Ovary (tissue), 9 donors: ENCODE measurements around the gene KCNJ10. TPM values are rescaled to one million over a fixed set of nuclear protein-coding genes. Genes with fewer than 3 reads are reported as not detected.

Experiments used
- DNase-seq, 5 donors: peaks; one replicate each; pipeline ENCODE4 v3.0.0-alpha.2; 2019 to 2020
- H3K27ac ChIP-seq, 2 donors: fragments of 200-600 bp; one replicate each; pipeline versions ENCODE4 v1.5.1 to v1.8.0; 2019 to 2022
- H3K27me3 ChIP-seq: fragments of 200-600 bp; one replicate; pipeline ENCODE4 v1.8.0; 2022
- H3K36me3 ChIP-seq: fragments of 200-600 bp; sonication (generic); one replicate; pipeline ENCODE4 v1.5.1; 2019
- H3K4me1 ChIP-seq: one replicate; pipeline ENCODE4 v1.8.1; 2013; ENCODE audit warnings: mild to moderate bottlenecking, moderate library complexity; ENCODE audit not compliant: insufficient read depth
- H3K4me3 ChIP-seq: fragments of 200-600 bp; sonication (generic); one replicate; pipeline ENCODE4 v1.5.1; 2017
- H3K9me3 ChIP-seq, 2 donors: fragments of 200-600 bp in 1 of 2; sonication (generic) in 1 of 2; one replicate each; pipeline versions ENCODE4 v1.5.1 to v1.8.1; 2013 to 2019; ENCODE audit warnings: mild to moderate bottlenecking in 1 of 2, moderate library complexity in 1 of 2
- EP300 ChIP-seq: sonication (generic); formaldehyde crosslinking; IDR thresholded peaks from one replicate; pipeline ENCODE4 v1.6.1; 2017; ENCODE audit warnings: antibody characterized with exemption
- POLR2A ChIP-seq: fragments of 450-650 bp; IDR thresholded peaks from one replicate; pipeline ENCODE4 v1.6.1; 2017; ENCODE audit warnings: antibody characterized with exemption, mild to moderate bottlenecking, moderate library complexity
- WGBS, 3 donors: extraction: QIAGEN DNeasy Blood & Tissue Kit in 1 of 3; methylation state at CpG; one replicate each; pipeline versions ENCODE4 v1.1.5 to v1.1.7; 2013 to 2017; 5-methylcytosine and 5-hydroxymethylcytosine counted together
- intact Hi-C, 4 donors: fragments of 100-400 bp; cut with DNase I; formaldehyde crosslinking; loops; one replicate each; pipeline versions ENCODE4 v1.11.0 to v1.15.1; 2022 to 2023
- polyA plus RNA-seq, 2 donors: library from polyadenylated mRNA; stranded (reverse); fragments of 200-250 nt in 1 of 2; fragments of 350-450 nt in 1 of 2; fragmentation: Illumina TruSeq in 1 of 2; extraction: RNeasy Lipid Tissue Mini Kit (QIAGEN cat#74804) in 1 of 2; gene quantifications; one replicate each; pipeline ENCODE4 v1.2.3, GENCODE V29; 2013 to 2014
- total RNA-seq, 7 donors: library from RNA; depleted of rRNA in 2 of 7; stranded (reverse); fragments of >200 nt in 2 of 7; fragmentation: NEBNext Ultra II Directional in 3 of 7; extraction: Animal tissue kit (Norgen Biotek cat#: 25700) in 3 of 7; gene quantifications; one replicate each; pipeline versions ENCODE4 v1.1.0 to v1.2.4, GENCODE V29; 2016 to 2023
- TF ChIP-seq, protein P1 (sequence below), 3 donors: fragments of 450-650 bp in 2 of 3; fragments of 200-600 bp in 1 of 3; IDR thresholded peaks; one replicate each; pipeline versions ENCODE4 v1.5.1 to v1.8.0; 2016 to 2022; ENCODE audit warnings: antibody characterized with exemption in 3 of 3, mild to moderate bottlenecking in 1 of 3
- donor health status: DM: no; HTN: no; CAD: no; lungs with moderate emphysema.
- donor health status: DM: no; HTN: no; CAD: no.
- donor health status: Bipolar disorder and iron deficiency.
- donor health status: DM: yes; HTN: yes; CAD: no.
- donor health status: DM: no; HTN: no; CAD: no.
- donor health status: DM: yes; HTN: yes; CAD: no.

KCNJ10 gene
- total and polyA plus RNA-seq, 9 donors = 0.02 to 0.28 (median 0.17) TPM; not detected in 5

- Histone ChIP-seq H3K36me3 (no peaks in the 10 kb centered on the region), H3K9me3 (no peaks in the 10 kb centered on the region), H3K4me3 (no peak overlapping the region), H3K27ac (no peak overlapping the region), H3K27me3 (no peaks in the 10 kb centered on the region), H3K4me1 (no peaks in the 10 kb centered on the region)
- WGBS, 3 donors = 62 to 72% (median 66%) methylated on average over 4 of the region's 4 CpGs
- DNase-seq = no peak
- intact Hi-C loops = loop anchor here in 2 of 4 donors (10.0 kb wide), 2 partner anchors 60 to 840 kb away; partner anchors contain the start of gene IGSF9 (in 1 of the 2)
- TF ChIP-seq, protein P1, sequence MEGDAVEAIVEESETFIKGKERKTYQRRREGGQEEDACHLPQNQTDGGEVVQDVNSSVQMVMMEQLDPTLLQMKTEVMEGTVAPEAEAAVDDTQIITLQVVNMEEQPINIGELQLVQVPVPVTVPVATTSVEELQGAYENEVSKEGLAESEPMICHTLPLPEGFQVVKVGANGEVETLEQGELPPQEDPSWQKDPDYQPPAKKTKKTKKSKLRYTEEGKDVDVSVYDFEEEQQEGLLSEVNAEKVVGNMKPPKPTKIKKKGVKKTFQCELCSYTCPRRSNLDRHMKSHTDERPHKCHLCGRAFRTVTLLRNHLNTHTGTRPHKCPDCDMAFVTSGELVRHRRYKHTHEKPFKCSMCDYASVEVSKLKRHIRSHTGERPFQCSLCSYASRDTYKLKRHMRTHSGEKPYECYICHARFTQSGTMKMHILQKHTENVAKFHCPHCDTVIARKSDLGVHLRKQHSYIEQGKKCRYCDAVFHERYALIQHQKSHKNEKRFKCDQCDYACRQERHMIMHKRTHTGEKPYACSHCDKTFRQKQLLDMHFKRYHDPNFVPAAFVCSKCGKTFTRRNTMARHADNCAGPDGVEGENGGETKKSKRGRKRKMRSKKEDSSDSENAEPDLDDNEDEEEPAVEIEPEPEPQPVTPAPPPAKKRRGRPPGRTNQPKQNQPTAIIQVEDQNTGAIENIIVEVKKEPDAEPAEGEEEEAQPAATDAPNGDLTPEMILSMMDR (IDR thresholded peaks at IDR 0.05) = no peak
- TF ChIP-seq POLR2A = no peak
- no peak for TF ChIP-seq EP300
Measured at GRCh38 chr1:160005070-160005469, 64.9 kb downstream of the KCNJ10 start.

DNA sequence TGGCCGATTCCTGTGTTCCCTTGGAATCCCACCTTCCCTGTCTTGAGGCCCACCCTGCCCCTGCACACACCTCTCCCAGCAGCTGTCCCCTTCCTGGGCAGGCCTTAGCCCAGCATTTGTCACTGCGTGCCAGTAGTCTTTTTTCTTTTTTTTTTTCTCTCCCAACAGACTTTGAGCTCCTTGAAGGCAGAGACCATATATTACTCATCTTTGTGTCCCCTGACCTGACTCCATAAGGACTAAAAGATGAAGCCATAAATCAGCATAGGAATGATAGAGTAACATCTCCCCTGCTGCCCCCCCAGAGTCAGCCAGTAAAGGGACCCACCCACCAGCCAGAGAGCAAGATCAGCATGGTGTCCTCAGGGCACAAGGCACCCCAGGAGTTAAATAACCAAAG is 65.5 kb downstream of the KCNJ10 start:
- Histone ChIP-seq H3K36me3 (no peaks in the 10 kb centered on the region), H3K4me3 (no peak overlapping the region), H3K27me3 (no peaks in the 10 kb centered on the region), H3K9me3 (no peaks in the 10 kb centered on the region), H3K4me1 (no peaks in the 10 kb centered on the region), H3K27ac (no peak overlapping the region)
- intact Hi-C loops = loop anchor here in 2 of 4 donors (5.0 to 10.0 kb wide), 3 partner anchors 52 to 840 kb away; partner anchors contain the start of genes IGSF9 (in 1 of the 2) and SLAMF9 (in 1 of the 2)
- DNase-seq = no peak
- TF ChIP-seq EP300 = no peak
- TF ChIP-seq, protein P1 (IDR thresholded peaks at IDR 0.05) = no peak
- TF ChIP-seq POLR2A = no peak
- WGBS, 3 donors = 63 to 81% (median 71%) methylated on average over 2 of the region's 2 CpGs

- whole genome bisulfite sequencing, 3 donors = 79 to 89% (median 87%) methylated on average over 1 of the region's 1 CpG
- intact Hi-C loops = loop anchor here in 2 of 4 donors (5.0 to 10.0 kb wide), 3 partner anchors 52 to 839 kb away; partner anchors contain the start of genes IGSF9 (in 1 of the 2) and SLAMF9 (in 1 of the 2)
Measured at GRCh38 chr1:160004001-160004400, 66.0 kb downstream of the KCNJ10 start.

DNA sequence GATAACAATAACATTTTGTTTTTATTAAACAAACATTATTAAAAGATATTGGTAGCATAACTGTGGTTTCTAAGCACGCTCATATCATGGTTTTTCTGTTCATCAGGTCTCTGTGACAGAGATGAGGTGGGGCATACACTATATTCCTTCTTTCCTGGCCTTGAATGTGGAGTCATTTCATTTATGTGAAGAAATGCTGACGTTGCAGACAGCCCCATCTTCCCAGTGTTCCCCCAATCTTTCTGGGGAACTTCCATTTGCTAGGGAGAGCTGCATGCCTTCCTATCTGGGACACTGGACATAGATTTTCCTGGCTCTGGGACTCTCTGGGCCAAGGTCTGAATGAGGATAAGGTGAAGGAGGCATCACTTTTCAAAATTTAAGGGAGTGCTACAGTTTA is 68.5 kb downstream of the KCNJ10 start:
- Histone ChIP-seq H3K9me3 (no peaks in the 10 kb centered on the region), H3K27ac (no peak overlapping the region), H3K27me3 (no peaks in the 10 kb centered on the region), H3K36me3 (no peaks in the 10 kb centered on the region), H3K4me1 (no peaks in the 10 kb centered on the region), H3K4me3 (no peak overlapping the region)
- intact Hi-C loops = loop anchor here in 2 of 4 donors (5.0 to 10.0 kb wide), 3 partner anchors 49 to 837 kb away; partner anchors contain the start of genes IGSF9 (in 1 of the 2) and SLAMF9 (in 1 of the 2)
- no peak for DNase-seq
- TF ChIP-seq EP300 (no peak), POLR2A (no peak)
- TF ChIP-seq, protein P1 (IDR thresholded peaks at IDR 0.05) = no peak
- 20 to 47% (median 32%) methylated on average over 2 of the region's 2 CpGs for WGBS, 3 donors

More at GRCh38 chr1:160004001-160004400, 66.0 kb downstream of the KCNJ10 start:
- Histone ChIP-seq H3K27ac (no peak overlapping the region), H3K4me1 (no peaks in the 10 kb centered on the region), H3K9me3 (no peaks in the 10 kb centered on the region), H3K4me3 (no peak overlapping the region), H3K27me3 (no peaks in the 10 kb centered on the region), H3K36me3 (no peaks in the 10 kb centered on the region)
- no peak for DNase-seq
- TF ChIP-seq, protein P1 (IDR thresholded peaks at IDR 0.05) = no peak
- TF ChIP-seq EP300 (no peak), POLR2A (no peak)
